Left ventricle myocardium inferior (tissue), 1 donor: Measurements from ENCODE around the gene GSAP. TPM values are rescaled to one million over a fixed set of nuclear protein-coding genes. Genes with fewer than 3 reads are reported as not detected.

Experiments used
- DNase-seq: peaks from one replicate; pipeline ENCODE4 v3.0.0-alpha.2; 2020
- H3K27ac ChIP-seq: fragments of 200-600 bp; replicated peaks from 2 replicates; pipeline ENCODE4 v1.8.0; 2021
- H3K27me3 ChIP-seq: fragments of 200-600 bp; 2 replicates; pipeline ENCODE4 v1.8.0; 2021; ENCODE audit warnings: low read depth
- H3K36me3 ChIP-seq: fragments of 200-600 bp; 2 replicates; pipeline ENCODE4 v1.8.0; 2021
- H3K4me1 ChIP-seq: fragments of 200-600 bp; 2 replicates; pipeline ENCODE4 v1.8.0; 2021
- H3K4me3 ChIP-seq: fragments of 200-600 bp; 2 replicates; pipeline ENCODE4 v1.8.0; 2021; ENCODE audit warnings: mild to moderate bottlenecking, moderate library complexity
- H3K9me3 ChIP-seq: fragments of 200-600 bp; replicated peaks from 2 replicates; pipeline ENCODE4 v1.8.0; 2021
- intact Hi-C: fragments of 100-400 bp; cut with micrococcal nuclease; formaldehyde crosslinking; loops from one replicate; pipeline ENCODE4 v1.11.0; 2022
- total RNA-seq: library from RNA; stranded (reverse); fragmentation: NEBNext Ultra II Directional; extraction: Animal tissue kit (Norgen Biotek cat#: 25700); gene quantifications from one replicate; pipeline ENCODE4 v1.2.1, GENCODE V29; 2021
- TF ChIP-seq, protein P1 (sequence below): fragments of 200-600 bp; IDR thresholded peaks from 2 replicates; pipeline ENCODE4 v1.8.0; 2021; ENCODE audit warnings: antibody characterized with exemption, mild to moderate bottlenecking, borderline replicate concordance
- donor health status: DM: no; HTN: yes; CAD: no; lungs with severe emphysema.

The GSAP gene
- total RNA-seq, 1 donor from 2014 or later, result 7.2 TPM

DNA sequence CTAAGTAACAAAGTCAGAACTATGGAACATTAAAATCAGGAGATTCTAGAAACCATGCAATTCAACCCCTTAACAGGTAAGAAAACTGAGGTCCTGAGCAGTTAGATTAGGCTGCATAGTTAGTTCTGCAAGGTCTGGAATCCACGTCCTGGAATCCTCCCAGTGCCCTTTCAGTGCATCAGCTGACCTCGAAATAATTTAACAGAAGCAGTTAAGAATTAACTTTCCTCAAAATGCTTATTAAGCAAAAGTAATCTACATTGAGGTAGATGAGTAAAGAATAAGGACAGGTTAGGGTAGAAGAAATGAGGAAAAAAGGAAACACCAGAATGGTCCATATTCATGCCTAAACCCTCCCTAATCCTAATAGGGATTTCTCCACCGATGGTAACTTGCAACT, 37.6 kb downstream of the GSAP start:
- intact Hi-C loops, result no loop called here
- TF ChIP-seq, protein P1, sequence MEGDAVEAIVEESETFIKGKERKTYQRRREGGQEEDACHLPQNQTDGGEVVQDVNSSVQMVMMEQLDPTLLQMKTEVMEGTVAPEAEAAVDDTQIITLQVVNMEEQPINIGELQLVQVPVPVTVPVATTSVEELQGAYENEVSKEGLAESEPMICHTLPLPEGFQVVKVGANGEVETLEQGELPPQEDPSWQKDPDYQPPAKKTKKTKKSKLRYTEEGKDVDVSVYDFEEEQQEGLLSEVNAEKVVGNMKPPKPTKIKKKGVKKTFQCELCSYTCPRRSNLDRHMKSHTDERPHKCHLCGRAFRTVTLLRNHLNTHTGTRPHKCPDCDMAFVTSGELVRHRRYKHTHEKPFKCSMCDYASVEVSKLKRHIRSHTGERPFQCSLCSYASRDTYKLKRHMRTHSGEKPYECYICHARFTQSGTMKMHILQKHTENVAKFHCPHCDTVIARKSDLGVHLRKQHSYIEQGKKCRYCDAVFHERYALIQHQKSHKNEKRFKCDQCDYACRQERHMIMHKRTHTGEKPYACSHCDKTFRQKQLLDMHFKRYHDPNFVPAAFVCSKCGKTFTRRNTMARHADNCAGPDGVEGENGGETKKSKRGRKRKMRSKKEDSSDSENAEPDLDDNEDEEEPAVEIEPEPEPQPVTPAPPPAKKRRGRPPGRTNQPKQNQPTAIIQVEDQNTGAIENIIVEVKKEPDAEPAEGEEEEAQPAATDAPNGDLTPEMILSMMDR, result no peak
- no peak overlapping the region for H3K27ac ChIP-seq
- no peak overlapping the region for H3K4me3 ChIP-seq
- no peaks in the 10 kb centered on the region for H3K27me3 ChIP-seq
- no peak for DNase-seq
- peaks cover 60% of the 10 kb centered on the region for H3K36me3 ChIP-seq
- H3K4me1 ChIP-seq, result no peaks in the 10 kb centered on the region
- no peaks in the 10 kb centered on the region for H3K9me3 ChIP-seq

DNA sequence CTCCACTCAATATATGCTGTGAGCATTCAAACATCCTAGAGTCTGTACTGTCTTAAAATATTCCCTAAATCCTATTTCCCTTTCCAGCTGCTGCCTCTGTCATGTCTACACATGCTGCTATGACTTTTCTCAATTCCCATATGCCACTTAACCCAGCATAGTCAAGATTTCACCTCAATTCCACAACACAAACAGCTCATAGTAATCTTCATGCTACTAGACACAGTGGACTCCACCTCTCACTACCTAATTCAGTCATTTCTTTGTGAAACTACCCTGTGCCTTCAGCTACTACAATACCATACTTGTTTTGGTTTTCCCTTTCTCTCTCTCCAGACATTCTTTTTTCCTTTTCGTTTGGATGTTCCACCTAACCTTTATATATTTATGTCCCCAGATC, 45.5 kb downstream of the GSAP start:
- H3K36me3 ChIP-seq, result peaks cover 59% of the 10 kb centered on the region
- no peak overlapping the region for H3K27ac ChIP-seq
- intact Hi-C loops, result no loop called here
- H3K4me1 ChIP-seq, result no peaks in the 10 kb centered on the region
- no peaks in the 10 kb centered on the region for H3K27me3 ChIP-seq
- TF ChIP-seq, protein P1, result no peak
- H3K9me3 ChIP-seq, result no peaks in the 10 kb centered on the region
- DNase-seq, result no peak
- H3K4me3 ChIP-seq, result no peak overlapping the region

DNA sequence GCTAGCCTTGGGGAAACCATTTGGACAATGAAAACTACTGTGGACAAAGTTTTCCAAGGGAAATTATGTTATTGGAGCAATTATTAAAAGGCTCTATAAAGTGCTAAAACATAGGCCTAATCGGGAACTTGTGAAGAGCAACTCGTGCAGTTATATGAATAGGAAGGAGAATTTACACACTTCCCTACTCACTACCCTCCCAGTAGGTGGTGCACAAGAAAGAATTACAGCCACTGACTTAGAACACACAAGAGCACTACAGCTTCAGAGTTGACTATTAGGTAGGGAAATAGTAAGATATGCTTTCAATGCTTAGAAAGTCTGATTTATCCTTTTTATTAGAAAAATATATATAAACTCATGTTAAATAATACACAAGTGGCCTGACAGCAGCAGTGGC, 47.2 kb downstream of the GSAP start:
- no peaks in the 10 kb centered on the region for H3K4me1 ChIP-seq
- DNase-seq, result no peak
- H3K9me3 ChIP-seq, result no peaks in the 10 kb centered on the region
- intact Hi-C loops, result no loop called here
- H3K4me3 ChIP-seq, result no peak overlapping the region
- no peaks in the 10 kb centered on the region for H3K27me3 ChIP-seq
- H3K27ac ChIP-seq, result no peak overlapping the region
- TF ChIP-seq, protein P1, result no peak
- peaks cover 45% of the 10 kb centered on the region for H3K36me3 ChIP-seq

DNA sequence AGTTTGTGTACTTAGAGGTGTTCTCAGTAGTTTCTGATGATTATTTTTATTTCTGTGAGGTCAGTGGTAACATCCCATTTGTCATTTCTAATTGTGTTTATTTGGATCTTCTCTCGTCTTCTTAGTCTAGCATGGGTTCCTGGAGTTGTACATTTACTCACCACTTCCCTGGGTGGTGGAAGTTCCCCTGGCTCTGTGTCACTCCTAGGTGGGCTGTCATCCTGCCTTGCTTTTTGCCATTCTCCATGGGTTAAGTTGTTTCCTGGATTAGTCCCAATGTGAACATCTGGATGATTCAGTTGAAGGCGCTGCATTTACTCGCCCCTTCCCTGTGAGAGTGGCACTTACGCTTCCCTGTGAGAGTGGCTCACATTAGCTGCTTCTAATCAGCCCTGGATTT, 48.2 kb downstream of the GSAP start:
- Histone ChIP-seq H3K27ac (no peak overlapping the region), H3K4me3 (no peak overlapping the region), H3K36me3 (peaks cover 35% of the 10 kb centered on the region), H3K9me3 (no peaks in the 10 kb centered on the region), H3K4me1 (no peaks in the 10 kb centered on the region), H3K27me3 (no peaks in the 10 kb centered on the region)
- intact Hi-C loops, result no loop called here
- TF ChIP-seq, protein P1, result no peak
- no peak for DNase-seq

DNA sequence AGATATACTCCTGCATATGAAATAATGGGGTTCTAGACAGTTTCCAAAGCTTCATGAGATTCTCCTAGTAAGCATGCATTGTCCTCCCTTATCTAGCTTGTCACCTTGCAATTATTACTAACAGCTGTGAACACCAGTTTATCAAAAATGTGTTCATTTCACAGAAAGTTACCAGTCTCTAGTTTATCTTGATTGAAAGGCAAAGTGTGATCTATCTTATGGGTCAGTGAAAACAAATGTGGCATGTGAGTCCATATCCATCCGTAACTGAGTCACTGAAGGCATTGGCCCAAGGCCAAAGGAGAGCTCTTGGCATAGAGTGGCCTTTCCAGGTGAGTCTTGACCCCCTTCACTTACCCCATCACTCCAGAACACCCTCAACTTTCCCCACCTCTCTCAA, 53.2 kb downstream of the GSAP start:
- Histone ChIP-seq H3K27ac (no peak overlapping the region), H3K27me3 (no peaks in the 10 kb centered on the region), H3K4me3 (no peak overlapping the region), H3K36me3 (peaks cover 11% of the 10 kb centered on the region), H3K9me3 (no peaks in the 10 kb centered on the region), H3K4me1 (peaks cover 19% of the 10 kb centered on the region)
- no peak for DNase-seq
- intact Hi-C loops, result no loop called here
- TF ChIP-seq, protein P1, result no peak

DNA sequence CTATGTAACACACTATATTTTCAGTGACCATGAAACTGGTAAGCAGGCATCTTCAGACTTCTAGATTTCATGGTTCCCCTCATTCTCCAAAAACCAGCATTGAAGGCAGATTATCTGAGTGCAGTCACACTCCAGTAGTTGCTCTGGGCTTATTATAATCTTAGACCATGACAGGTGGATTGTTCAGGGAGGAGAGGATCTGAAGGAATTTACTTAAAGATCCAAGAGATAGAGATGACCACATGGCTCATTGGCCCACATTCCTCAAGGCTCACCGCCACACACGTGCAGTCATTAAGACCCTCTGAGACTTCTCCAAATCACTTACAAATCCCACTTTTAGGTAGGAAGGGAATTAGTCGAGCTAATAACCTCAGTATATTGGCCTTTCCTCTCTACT, 55.2 kb downstream of the GSAP start:
- H3K4me1 ChIP-seq, result peaks cover 19% of the 10 kb centered on the region
- intact Hi-C loops, result no loop called here
- H3K4me3 ChIP-seq, result no peak overlapping the region
- no peak for DNase-seq
- H3K27me3 ChIP-seq, result no peaks in the 10 kb centered on the region
- TF ChIP-seq, protein P1, result no peak
- peaks cover 5% of the 10 kb centered on the region for H3K36me3 ChIP-seq
- H3K27ac ChIP-seq, result peak overlapping the region; percentile 39
- no peaks in the 10 kb centered on the region for H3K9me3 ChIP-seq
